Breast epithelium (tissue), 3 donors: ENCODE results near the gene OR5K1.

Experiments
- CTCF ChIP-seq, 3 donors: fragments of 450-650 bp; IDR thresholded peaks; one replicate each; pipeline ENCODE4 v1.5.1; 2016 to 2017; ENCODE audit warnings: antibody characterized with exemption in 3 of 3, mild to moderate bottlenecking in 3 of 3, moderate library complexity in 3 of 3
- POLR2A ChIP-seq: fragments of 450-650 bp; IDR thresholded peaks from one replicate; pipeline ENCODE4 v1.6.1; 2016; ENCODE audit warnings: antibody characterized with exemption, mild to moderate bottlenecking, moderate library complexity
- POLR2AphosphoS5 ChIP-seq, 3 donors: sonication (generic); formaldehyde crosslinking; IDR thresholded peaks; one replicate each; pipeline ENCODE4 v1.6.1; 2017; ENCODE audit warnings: antibody characterized with exemption in 3 of 3

- no peak for TF ChIP-seq CTCF (IDR thresholded peaks at IDR 0.05)
- TF ChIP-seq POLR2A, result no peak
- no peak for TF ChIP-seq POLR2AphosphoS5 (IDR thresholded peaks at IDR 0.05)
Measured at GRCh38 chr3:98504539-98504938, 41.5 kb downstream of the OR5K1 start.
